Neural cell (in vitro differentiated cells): Measurements from ENCODE around the gene RPL27. TPM values are rescaled to one million over a fixed set of nuclear protein-coding genes. Genes with fewer than 3 reads are reported as not detected.
A peak's percentile ranks its signal among the peaks of the same experiment; 100 is the strongest.

Experiments
- H2AFZ ChIP-seq: fragments of 200-600, 300-800 bp; sonication (generic), shearing (Covaris generic); 2 replicates; pipeline ENCODE4 v1.6.0; 2014; ENCODE audit warnings: low read depth, mild to moderate bottlenecking, antibody characterized with exemption, low read length, moderate library complexity
- H3F3A ChIP-seq: fragments of 200-600 bp; shearing (Covaris generic); 2 replicates; pipeline ENCODE4 v1.6.1; 2016; ENCODE audit warnings: mild to moderate bottlenecking, moderate library complexity, mixed read lengths, antibody characterized with exemption, low read length; ENCODE audit not compliant: insufficient read depth, poor library complexity, severe bottlenecking
- H3K27ac ChIP-seq: fragments of 200-600, 300-800 bp; sonication (generic), shearing (Covaris generic); 2 replicates; pipeline ENCODE4 v1.5.1; 2014; ENCODE audit warnings: mild to moderate bottlenecking, low read length, moderate library complexity
- H3K27me3 ChIP-seq: fragments of 300-800, 200-600 bp; sonication (generic), shearing (Covaris generic); 2 replicates; pipeline ENCODE4 v1.6.0; 2014; ENCODE audit warnings: mild to moderate bottlenecking, low read depth, low read length, moderate library complexity; ENCODE audit not compliant: insufficient read depth
- H3K36me3 ChIP-seq: fragments of 300-800, 200-600 bp; sonication (generic), shearing (Covaris generic); 2 replicates; pipeline ENCODE4 v1.5.1; 2014; ENCODE audit warnings: mild to moderate bottlenecking, antibody characterized with exemption, low read length, moderate library complexity; ENCODE audit not compliant: insufficient read depth
- H3K4me2 ChIP-seq: fragments of 300-800, 200-600 bp; sonication (generic), shearing (Covaris generic); 2 replicates; pipeline ENCODE4 v1.6.0; 2014; ENCODE audit warnings: mild to moderate bottlenecking, low read length
- H3K4me3 ChIP-seq: fragments of 300-800, 200-600 bp; sonication (generic), shearing (Covaris generic); 2 replicates; pipeline ENCODE4 v1.5.1; 2014; ENCODE audit warnings: mild to moderate bottlenecking, low read length, moderate library complexity
- H3K79me2 ChIP-seq: fragments of 200-600 bp; shearing (Covaris generic); replicated peaks from 2 replicates; pipeline ENCODE4 v1.6.0; 2014; ENCODE audit warnings: mild to moderate bottlenecking, low read length, moderate library complexity; ENCODE audit not compliant: insufficient read depth
- H3K9ac ChIP-seq: fragments of 300-800, 200-600 bp; sonication (generic), shearing (Covaris generic); 2 replicates; pipeline ENCODE4 v1.6.1; 2016; ENCODE audit warnings: mild to moderate bottlenecking, low read length, mixed read lengths
- H3K9me2 ChIP-seq: fragments of 200-600 bp; shearing (Covaris generic); 2 replicates; pipeline ENCODE4 v1.6.1; 2016; ENCODE audit warnings: mild to moderate bottlenecking, low read length, mixed read lengths; ENCODE audit not compliant: insufficient read depth
- H3K9me3 ChIP-seq: fragments of 200-600, 300-800 bp; sonication (generic), shearing (Covaris generic); 2 replicates; pipeline ENCODE4 v1.6.1; 2016; ENCODE audit warnings: mild to moderate bottlenecking, mixed run types, low read length, moderate library complexity, mixed read lengths
- H4K20me1 ChIP-seq: fragments of 200-600 bp; shearing (Covaris generic); 2 replicates; pipeline ENCODE4 v1.6.1; 2016; ENCODE audit warnings: mild to moderate bottlenecking, mixed run types; ENCODE audit not compliant: insufficient read depth
- CTCF ChIP-seq: fragments of 450-650 bp; IDR thresholded peaks from 2 replicates; pipeline ENCODE4 v1.5.1; 2014; ENCODE audit warnings: antibody characterized with exemption, mild to moderate bottlenecking, moderate library complexity; ENCODE audit not compliant: poor library complexity, severe bottlenecking
- EP300 ChIP-seq: fragments of 450-650 bp; conservative IDR thresholded peaks from 2 replicates; pipeline ENCODE4 v1.6.1; 2014; ENCODE audit warnings: antibody characterized with exemption, mild to moderate bottlenecking, moderate library complexity; ENCODE audit not compliant: poor library complexity, severe bottlenecking
- EZH2 ChIP-seq: fragments of 200-600, 300-800 bp; shearing (Covaris generic), sonication (generic); IDR thresholded peaks from 2 replicates; pipeline ENCODE4 v1.6.1; 2014; ENCODE audit warnings: antibody characterized with exemption, low read length, borderline replicate concordance, mild to moderate bottlenecking; ENCODE audit not compliant: insufficient read depth, poor library complexity, severe bottlenecking
- MXI1 ChIP-seq: fragments of 450-650 bp; conservative IDR thresholded peaks from 2 replicates; pipeline ENCODE4 v1.6.1; 2014; ENCODE audit warnings: antibody characterized with exemption, mild to moderate bottlenecking; ENCODE audit not compliant: poor library complexity, severe bottlenecking
- POLR2AphosphoS5 ChIP-seq: IDR thresholded peaks from 2 replicates; pipeline ENCODE4 v1.6.1; 2012
- RAD21 ChIP-seq: fragments of 450-650 bp; conservative IDR thresholded peaks from 2 replicates; pipeline ENCODE4 v1.6.1; 2014; ENCODE audit warnings: antibody characterized with exemption, mild to moderate bottlenecking, moderate library complexity
- REST ChIP-seq: IDR thresholded peaks from 2 replicates; pipeline ENCODE4 v1.6.1; 2012; ENCODE audit warnings: borderline replicate concordance
- SMC3 ChIP-seq: fragments of 450-650 bp; conservative IDR thresholded peaks from 2 replicates; pipeline ENCODE4 v1.6.1; 2014; ENCODE audit warnings: antibody characterized with exemption, mild to moderate bottlenecking, moderate library complexity; ENCODE audit not compliant: poor library complexity
- TAF1 ChIP-seq: IDR thresholded peaks from 2 replicates; pipeline ENCODE4 v1.6.1; 2012; ENCODE audit warnings: low read depth
- polyA plus RNA-seq: library from polyadenylated mRNA; depleted of rRNA; stranded (reverse); fragments of >200 nt; gene quantifications from 2 replicates; pipeline ENCODE4 v1.2.3, GENCODE V29; 2014

Gene RPL27
- polyA plus RNA-seq, 1 donor from 2014 or later = 1,167 TPM

- no peaks in the 10 kb centered on the region for H3K27me3 ChIP-seq
- H3K9me3 ChIP-seq = no peaks in the 10 kb centered on the region
- H3K4me3 ChIP-seq = no peak overlapping the region
- H3K36me3 ChIP-seq = no peaks in the 10 kb centered on the region
- no peak overlapping the region for H3K27ac ChIP-seq
- no peak overlapping the region for H3K9ac ChIP-seq
- TF ChIP-seq EP300 = no peak
- no peak for TF ChIP-seq REST
- no peak for TF ChIP-seq MXI1
- no peak for TF ChIP-seq RAD21
- no peak for TF ChIP-seq EZH2
- TF ChIP-seq POLR2AphosphoS5 = no peak
- TF ChIP-seq TAF1 = no peak
- TF ChIP-seq SMC3 = no peak
- TF ChIP-seq CTCF = no peak
- H2AFZ ChIP-seq = no peak overlapping the region
- H3K79me2 ChIP-seq = no peaks in the 10 kb centered on the region
- H3K9me2 ChIP-seq = no peaks in the 10 kb centered on the region
- H3K4me2 ChIP-seq = no peak overlapping the region
- no peaks in the 10 kb centered on the region for H3F3A ChIP-seq
- no peaks in the 10 kb centered on the region for H4K20me1 ChIP-seq
Measured at GRCh38 chr17:43031666-43032065, 33.4 kb downstream of the RPL27 start.

GRCh38 chr17:43033948-43034881, 36.0 kb downstream of the RPL27 start:
- peak overlapping the region; percentile 85 for H3K4me2 ChIP-seq
- H2AFZ ChIP-seq = peak overlapping the region; percentile 79
- H3K36me3 ChIP-seq = no peaks in the 10 kb centered on the region
- peak; percentile 60 for TF ChIP-seq POLR2AphosphoS5
- TF ChIP-seq SMC3 = no peak
- no peak for TF ChIP-seq RAD21
- no peak for TF ChIP-seq TAF1
- TF ChIP-seq REST = peak; percentile 58
- no peak for TF ChIP-seq EZH2
- TF ChIP-seq MXI1 = peak; percentile 13
- peak; percentile 29 for TF ChIP-seq EP300
- TF ChIP-seq CTCF = no peak
- no peaks in the 10 kb centered on the region for H3K9me3 ChIP-seq
- peak overlapping the region; percentile 68 for H3K9ac ChIP-seq
- no peaks in the 10 kb centered on the region for H3K27me3 ChIP-seq
- H3K4me3 ChIP-seq = peak overlapping the region; percentile 56
- no peaks in the 10 kb centered on the region for H3K9me2 ChIP-seq
- H3F3A ChIP-seq = no peaks in the 10 kb centered on the region
- H4K20me1 ChIP-seq = no peaks in the 10 kb centered on the region
- peak overlapping the region; percentile 93 for H3K27ac ChIP-seq
- no peaks in the 10 kb centered on the region for H3K79me2 ChIP-seq
